Right lobe of liver (tissue), 4 donors: Measurements from ENCODE around the gene ATP6V0B.

ENCODE experiments used
- CTCF ChIP-seq, 4 donors: fragments of 200-600 bp in 3 of 4; fragments of 450-650 bp in 1 of 4; IDR thresholded peaks; one replicate each; pipeline versions ENCODE4 v1.5.1 to v1.8.0; 2016 to 2022; ENCODE audit warnings: antibody characterized with exemption in 4 of 4, mild to moderate bottlenecking in 2 of 4
- POLR2A ChIP-seq: fragments of 450-650 bp; IDR thresholded peaks from one replicate; pipeline ENCODE4 v1.6.1; 2017; ENCODE audit warnings: antibody characterized with exemption, mild to moderate bottlenecking
- donor health status: DM: no; HTN: no; CAD: no.
- donor health status: DM: no; HTN: no; CAD: no.
- donor health status: DM: no; HTN: yes; CAD: no.

- TF ChIP-seq CTCF (IDR thresholded peaks at IDR 0.05) (peak; percentile 5 to 45 (median 24)), POLR2A (peak; percentile 89)
Measured at GRCh38 chr1:43974443-43975248, at the start of gene ATP6V0B.
